Stimulated activated CD8-positive, alpha-beta memory T cell treated with anti-CD3 and anti-CD28 coated beads, Interleukin-4, amount 100 ng/mL, for 48 hours (primary cell): ENCODE results near the gene ACSF2.

ENCODE experiments used
- DNase-seq: peaks from one replicate; pipeline ENCODE4 v3.0.0-alpha.2; 2020

ACSF2 gene

GRCh38 chr17:50440838-50441829, 15.1 kb downstream of the ACSF2 start:
- DNase-seq: no peak

- no peak for DNase-seq
Measured at GRCh38 chr17:50443505-50443974, 17.5 kb downstream of the ACSF2 start.

GRCh38 chr17:50444841-50445715, 19.1 kb downstream of the ACSF2 start:
- no peak for DNase-seq

DNA sequence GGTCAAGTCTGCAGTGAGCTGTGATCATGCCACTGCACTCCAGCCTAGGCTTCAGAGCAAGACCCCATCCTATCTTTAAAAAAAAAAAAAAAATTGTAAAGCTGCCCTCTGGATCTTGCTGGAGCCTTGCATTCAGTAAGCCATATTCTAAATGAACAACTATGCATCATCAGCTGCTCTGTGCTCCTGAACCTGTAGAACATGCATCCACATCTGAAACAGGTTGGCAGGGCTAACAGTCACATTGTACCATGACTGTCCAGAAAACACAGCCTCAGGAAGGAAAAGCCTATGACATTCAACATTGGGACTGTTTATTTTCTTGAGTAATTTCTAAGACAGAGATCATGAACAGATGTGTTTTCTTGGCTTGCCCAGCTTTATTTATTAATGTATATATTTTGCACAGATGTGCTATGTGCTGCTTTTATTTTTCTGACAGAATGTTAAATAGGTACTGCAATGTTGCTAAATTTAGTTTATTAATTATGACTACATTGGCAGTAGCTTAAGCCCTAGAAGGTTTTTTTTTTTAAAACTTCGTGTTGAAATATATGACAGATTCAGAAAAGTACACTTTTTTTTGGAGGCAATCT, 19.8 kb downstream of the ACSF2 start:
- no peak for DNase-seq

GRCh38 chr17:50447870-50448595, 22.0 kb downstream of the ACSF2 start:
- no peak for DNase-seq

DNA sequence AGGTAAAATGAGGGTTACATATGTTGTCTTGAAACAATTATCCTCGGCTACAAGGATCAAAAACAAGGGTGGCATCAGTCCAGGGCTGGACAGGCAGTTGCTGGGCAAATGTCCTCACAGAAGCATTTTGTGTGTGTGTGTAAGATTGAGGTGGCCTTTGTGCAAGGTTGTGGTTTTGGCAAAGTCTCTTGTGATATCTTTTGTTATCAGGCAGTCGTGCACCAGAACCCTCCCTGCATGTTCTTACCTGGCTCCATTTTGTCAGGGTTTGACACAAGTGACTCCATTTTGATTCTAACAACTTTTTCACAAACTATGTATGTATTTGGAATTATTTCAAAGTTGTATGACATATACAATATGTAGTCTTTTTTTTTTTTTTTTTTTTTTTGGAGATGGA, 22.6 kb downstream of the ACSF2 start:
- no peak for DNase-seq

DNA sequence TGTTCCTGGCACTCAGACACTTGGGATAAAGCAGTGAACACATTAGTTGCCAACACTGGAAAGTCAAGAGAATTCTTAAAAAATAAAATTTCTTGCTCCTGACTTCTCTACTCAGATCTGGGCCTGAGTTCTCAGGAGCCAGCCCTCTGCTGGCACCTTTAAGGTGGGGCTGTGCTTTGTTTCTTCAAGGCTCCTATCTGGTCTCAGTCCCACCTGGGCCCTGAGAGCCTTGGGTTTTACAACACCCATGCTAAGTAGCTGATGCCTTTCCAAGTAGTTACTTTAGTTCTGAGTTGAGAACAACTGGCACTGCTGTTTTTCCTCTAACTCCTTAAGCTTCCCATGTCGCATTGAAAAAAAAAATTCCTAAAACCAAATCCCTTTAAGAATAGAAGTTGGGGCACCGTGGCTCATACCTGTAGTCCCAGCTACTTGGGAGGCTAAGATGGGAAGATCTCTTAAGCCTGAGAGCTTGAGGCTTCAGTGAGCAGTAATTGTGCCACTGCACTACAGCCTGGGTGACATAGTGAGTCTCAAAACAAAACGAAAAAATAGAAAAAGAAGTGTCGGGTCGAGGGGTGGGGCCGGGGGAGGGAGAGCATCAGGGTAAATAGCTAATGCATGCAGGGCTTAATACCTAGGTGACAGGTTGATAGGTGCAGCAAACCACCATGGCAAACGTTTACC, 26.1 kb downstream of the ACSF2 start:
- no peak for DNase-seq

- no peak for DNase-seq
Measured at GRCh38 chr17:50452630-50453300, 26.7 kb downstream of the ACSF2 start.

DNA sequence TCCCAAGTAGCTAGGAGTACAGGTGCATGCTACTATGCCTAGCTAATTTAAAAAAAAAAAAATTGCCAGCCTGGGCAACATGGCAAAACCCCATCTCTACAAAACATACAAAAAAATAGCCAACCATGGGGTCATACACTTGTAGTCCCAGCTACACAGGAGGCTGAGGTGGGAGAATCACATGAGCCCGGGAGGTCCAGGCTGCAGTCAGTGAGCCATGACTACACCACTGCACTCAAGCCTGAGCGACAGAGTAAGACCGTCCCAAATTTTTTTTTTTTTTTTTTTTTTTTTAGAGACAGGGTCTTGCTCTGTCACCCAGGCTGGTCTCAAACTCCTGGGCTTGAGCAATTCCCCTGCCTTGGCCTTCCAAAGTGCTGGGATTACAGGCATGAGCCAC, 27.9 kb downstream of the ACSF2 start:
- no peak for DNase-seq

- no peak for DNase-seq
Measured at GRCh38 chr17:50457621-50458020, 31.6 kb downstream of the ACSF2 start.

- no peak for DNase-seq
Measured at GRCh38 chr17:50458270-50458669, 32.3 kb downstream of the ACSF2 start.

GRCh38 chr17:50458701-50459676, 33.0 kb downstream of the ACSF2 start:
- DNase-seq: no peak

DNA sequence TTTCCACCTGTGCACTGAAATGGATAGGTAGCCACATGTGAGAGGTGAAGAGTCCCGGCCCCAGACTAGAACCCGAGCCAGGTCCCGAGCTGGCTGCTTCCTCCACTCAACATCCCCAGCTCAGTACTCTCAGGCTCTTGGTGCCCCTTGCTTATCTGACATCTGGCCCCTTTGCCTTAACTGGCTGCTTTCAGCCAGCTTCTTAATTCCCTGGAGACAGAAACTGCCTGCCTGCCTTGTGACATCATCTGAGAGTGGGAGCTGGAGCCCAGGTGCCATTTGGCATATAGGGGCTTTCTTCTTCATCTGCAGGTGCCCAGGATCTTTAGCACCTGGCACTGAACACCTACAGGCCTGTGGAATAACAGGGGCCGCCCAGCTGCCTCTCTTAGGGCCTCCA, 33.7 kb downstream of the ACSF2 start:
- DNase-seq: no peak

GRCh38 chr17:50460831-50461526, 35.0 kb downstream of the ACSF2 start:
- DNase-seq: no peak

- no peak for DNase-seq
Measured at GRCh38 chr17:50461550-50462132, 35.6 kb downstream of the ACSF2 start.

DNA sequence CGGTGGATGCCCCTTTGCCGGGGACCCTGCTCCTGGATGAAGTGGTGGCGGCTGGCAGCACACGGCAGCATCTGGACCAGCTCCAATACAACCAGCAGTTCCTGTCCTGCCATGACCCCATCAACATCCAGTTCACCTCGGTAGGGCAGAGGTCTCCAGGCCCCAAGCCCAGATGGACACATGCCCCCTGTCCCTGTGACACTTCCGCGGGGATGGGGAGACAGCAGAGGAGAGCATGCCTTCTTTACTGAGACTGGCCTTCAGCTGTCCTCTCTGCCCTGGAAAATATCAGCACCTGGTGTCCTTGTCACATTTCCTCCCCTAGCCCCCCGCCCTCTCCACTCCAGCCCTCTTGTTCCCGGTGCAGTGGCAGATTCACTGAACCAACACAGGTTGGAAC, 36.4 kb downstream of the ACSF2 start:
- no peak for DNase-seq

DNA sequence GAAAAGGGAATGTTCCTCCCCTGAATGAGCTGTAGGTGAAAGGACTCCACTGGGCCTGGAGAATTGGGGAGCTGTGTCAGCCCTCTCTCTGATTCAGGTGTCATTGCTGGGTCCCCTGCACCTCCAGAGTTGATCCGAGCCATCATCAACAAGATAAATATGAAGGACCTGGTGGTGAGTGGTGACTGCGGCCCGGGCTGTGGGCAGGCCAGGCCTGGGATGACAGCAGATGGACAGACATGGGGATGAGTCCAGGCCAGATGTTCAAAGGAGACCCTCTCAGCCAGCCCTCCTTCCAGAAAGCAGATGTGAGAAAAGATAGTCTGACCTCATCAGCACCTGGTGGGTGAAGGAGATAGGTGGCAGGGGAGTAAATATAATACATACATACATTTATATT, 38.1 kb downstream of the ACSF2 start:
- DNase-seq: no peak

DNA sequence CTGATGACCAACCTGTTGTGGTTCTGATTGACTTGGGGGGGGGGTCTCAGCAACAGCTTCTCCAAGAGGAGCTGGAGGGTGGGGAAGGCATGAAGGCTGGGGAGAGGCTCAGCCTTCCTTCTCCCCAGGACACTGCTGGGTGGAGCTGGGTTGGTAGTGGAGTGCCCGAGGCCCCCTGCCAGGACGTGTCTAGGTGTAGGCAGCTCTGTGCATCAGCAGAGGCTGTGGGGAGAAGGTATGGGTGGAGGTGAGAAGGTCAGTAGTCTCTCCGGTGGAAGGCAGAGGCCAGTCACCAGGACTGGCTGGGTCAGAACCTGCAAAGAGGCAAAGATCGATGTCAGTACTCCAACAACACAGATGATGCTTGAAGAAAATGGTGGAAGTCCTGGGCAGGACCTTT, 38.7 kb downstream of the ACSF2 start:
- DNase-seq: no peak

DNA sequence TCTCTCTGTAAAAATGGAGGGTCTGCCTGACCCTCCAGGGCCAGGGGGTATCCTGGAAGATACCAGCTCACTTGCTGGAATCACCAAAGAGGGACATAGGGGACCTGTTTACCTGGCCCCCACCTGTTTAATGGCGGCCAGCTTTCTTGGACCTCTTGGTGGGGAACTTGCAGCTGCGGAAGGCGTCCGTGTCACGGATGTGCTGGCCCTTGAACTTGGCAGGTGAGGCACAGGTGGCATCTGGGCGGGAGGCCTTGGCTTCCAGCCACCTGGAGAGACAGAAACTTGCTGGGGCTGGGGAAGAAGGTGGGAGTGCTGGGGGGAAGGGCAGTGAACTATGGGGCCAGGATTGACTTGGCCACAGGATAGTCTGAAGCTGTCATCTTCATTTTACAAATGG, 39.2 kb downstream of the ACSF2 start:
- no peak for DNase-seq
